ENCODE data around the gene PROB1.
"Not testable (repeated sequence)": the region's sequence is repeated elsewhere in the genome, so short reads cannot be mapped to it uniquely, and the experiment has no call there.

PROB1 gene

DNA sequence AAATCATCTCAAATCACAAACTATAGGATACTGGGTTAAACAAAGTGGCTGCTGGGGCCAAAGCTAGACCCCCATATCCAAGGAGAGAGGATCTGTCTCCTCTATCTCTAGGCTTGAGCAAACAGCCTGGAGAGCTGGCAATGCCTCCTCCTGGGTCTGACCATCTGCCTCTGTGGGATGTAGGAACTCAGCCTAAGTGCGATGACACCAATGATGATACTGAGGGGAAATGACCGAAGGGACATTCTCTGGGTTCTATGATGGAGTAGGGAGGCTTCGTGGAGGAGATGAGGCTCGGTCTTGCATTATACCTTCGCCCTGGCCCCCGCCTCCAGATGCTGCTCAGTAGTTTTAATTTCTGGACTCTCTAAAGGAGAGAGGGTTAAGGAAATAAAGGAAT is 18.2 kb upstream of the PROB1 start:
- TF ChIP-seq, protein P1, sequence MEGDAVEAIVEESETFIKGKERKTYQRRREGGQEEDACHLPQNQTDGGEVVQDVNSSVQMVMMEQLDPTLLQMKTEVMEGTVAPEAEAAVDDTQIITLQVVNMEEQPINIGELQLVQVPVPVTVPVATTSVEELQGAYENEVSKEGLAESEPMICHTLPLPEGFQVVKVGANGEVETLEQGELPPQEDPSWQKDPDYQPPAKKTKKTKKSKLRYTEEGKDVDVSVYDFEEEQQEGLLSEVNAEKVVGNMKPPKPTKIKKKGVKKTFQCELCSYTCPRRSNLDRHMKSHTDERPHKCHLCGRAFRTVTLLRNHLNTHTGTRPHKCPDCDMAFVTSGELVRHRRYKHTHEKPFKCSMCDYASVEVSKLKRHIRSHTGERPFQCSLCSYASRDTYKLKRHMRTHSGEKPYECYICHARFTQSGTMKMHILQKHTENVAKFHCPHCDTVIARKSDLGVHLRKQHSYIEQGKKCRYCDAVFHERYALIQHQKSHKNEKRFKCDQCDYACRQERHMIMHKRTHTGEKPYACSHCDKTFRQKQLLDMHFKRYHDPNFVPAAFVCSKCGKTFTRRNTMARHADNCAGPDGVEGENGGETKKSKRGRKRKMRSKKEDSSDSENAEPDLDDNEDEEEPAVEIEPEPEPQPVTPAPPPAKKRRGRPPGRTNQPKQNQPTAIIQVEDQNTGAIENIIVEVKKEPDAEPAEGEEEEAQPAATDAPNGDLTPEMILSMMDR (conservative IDR thresholded peaks at IDR 0.05) = no peak
- H3K27ac ChIP-seq = no peak overlapping the region

DNA sequence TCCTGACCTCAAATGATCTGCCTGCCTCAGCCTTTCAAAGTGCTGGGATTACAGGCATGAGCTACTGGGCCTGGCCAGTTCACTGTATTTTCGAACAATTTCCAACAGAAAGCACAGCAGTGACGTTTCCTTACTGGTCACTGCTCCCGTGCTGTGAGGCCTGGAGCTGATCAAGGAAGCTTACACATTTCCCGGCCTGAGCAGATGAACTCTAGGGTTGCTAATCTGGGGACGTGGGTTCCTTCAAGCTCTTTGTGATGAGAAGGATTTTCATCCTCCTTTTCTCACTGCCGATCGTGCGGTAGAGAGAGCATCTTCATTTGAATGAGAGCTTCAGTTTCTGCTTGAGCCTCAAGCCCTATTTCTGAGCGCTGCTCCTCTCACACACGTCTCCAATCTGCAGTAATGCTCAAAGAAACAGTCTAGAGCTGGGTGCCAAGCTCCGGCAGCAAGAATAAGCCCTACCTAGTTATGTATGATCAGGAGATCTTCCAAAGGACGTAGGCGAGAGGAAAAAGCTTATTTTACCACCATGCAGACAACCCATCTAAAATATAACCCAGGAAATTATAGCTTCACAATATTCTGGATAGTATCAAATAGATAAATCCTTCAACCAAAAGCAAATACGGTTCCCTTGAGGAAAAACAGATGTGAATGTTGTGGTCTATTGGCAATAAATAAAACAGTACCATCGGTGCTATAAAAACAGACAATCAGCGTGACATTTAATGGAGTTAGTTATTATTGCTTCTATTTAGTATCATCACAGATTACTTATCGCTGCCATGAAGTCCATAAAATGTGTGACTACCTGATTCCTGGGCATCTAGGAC is 16.3 kb upstream of the PROB1 start:
- TF ChIP-seq, protein P1 (conservative IDR thresholded peaks at IDR 0.05) = no peak
- no peak overlapping the region for H3K27ac ChIP-seq

DNA sequence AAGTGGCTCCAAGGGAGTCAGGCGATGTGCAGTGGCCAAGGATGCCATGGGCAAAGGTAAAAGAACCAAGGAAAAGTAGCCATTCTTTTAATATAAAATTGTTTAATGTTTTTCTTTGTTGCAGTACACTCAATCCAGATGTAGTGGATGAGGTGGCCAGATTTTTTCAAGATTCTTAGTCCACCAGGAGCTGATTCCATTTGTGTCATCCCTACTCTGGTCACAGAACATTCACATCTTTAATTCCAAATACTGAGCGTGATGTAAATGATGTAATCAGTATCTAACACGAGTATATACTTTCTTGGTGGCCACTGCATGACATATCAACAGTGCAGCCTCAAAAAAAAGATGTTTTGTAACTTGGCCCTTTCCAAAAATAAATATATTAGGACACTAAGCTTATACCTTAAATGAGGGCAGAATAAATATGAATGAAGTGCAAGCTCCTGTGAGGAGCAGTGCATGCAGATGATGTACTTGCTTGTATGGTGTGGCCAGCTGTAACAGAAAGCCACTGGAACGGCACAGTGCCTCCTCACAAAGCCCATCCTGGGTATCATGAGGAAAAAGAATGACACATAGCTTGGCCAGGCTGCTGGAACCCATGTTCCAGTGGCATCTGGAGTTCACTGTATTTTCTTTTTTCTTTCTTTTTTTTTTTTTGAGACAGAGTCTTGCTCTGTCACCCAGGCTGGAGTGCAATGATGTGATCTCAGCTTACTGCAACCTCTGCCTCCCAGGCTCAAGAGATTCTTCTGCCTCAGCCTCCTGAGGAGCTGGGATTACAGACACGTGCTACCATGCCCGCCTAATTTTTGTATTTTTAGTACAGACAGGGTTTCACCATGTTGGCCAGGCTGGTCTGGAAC is 15.5 kb upstream of the PROB1 start:
- TF ChIP-seq, protein P1 (conservative IDR thresholded peaks at IDR 0.05) = no peak
- H3K27ac ChIP-seq = no peak overlapping the region

DNA sequence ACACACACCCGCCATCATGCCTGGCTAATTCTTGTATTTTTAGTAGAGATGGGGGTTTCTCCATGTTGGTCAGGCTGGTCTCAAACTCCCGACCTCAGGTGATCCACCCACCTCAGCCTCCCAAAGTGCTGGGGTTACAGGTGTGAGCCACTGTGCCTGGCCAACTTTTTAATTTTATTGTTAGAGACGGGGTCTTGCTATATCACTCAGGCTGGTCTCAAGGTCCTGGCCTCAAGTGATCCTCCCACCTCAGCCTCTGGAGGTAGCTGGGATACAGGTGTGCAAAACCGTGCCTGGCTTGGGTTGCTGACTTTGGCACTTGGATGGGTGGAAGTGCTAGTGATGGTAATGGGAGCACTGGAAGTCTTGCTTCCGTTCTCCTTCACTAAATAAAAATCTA is 14.2 kb upstream of the PROB1 start:
- H3K27ac ChIP-seq = not testable (repeated sequence)

DNA sequence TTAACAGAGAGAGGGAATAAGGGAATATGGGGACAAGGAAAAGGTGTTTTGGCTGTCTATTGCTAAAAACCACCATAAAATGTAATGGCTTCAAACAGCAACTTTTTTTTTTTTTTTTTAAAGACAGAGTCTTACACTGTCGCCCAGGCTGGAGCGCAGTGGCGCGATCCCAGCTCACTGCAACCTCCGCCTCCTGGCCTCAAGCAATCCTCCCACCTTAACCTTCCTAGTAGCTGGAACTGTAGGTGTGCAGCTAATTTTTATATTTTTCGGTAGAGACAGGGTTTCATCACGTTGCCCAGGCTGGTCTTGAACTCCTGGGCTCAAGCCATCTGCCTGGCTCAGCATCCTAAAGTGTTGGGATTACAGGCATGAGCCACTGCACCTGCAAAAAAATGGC is 13.3 kb upstream of the PROB1 start:
- TF ChIP-seq, protein P1 (conservative IDR thresholded peaks at IDR 0.05) = no peak
- H3K27ac ChIP-seq = no peak overlapping the region

DNA sequence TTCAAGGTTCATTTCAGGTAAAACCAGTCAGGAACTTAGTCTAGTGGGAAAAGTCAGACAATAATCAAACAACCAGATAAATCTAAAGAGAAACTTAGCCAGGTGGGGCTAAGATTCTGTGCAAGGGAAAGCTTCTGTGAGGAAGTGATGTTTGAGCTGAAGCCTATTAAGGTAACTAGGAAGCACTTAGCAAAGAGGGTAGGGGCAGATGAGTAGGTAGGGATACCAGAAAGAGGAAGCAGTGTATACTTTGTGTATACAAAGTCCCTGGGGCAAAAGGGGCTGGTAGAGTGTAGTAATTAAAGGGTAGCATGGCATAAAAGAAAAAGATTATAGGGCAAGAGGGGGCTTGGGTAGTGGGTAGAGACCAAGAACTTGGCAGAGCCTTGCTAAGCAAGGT is 12.6 kb upstream of the PROB1 start:
- TF ChIP-seq, protein P1 (conservative IDR thresholded peaks at IDR 0.05) = no peak
- H3K27ac ChIP-seq = no peak overlapping the region

DNA sequence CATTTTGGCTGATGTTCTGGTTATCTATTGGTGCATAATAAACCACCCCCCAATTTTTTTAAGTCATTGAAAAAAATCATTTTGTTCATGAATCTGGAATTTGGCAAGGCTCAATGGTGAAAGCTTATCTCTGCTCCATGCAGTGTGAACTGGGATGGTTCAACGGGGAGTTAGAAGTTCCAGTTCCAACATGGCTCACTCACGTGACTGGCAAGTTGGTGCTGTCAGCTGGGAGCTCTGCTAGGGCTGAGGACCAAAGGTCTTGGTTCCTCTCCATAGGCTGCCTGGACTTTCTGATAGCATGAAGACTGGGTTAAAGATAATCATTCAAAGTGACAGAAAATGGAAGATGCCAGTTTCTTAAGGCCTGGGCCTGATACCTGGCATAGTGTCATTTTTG is 12.1 kb upstream of the PROB1 start:
- TF ChIP-seq, protein P1 (conservative IDR thresholded peaks at IDR 0.05) = no peak
- no peak overlapping the region for H3K27ac ChIP-seq

Measured in VCaP (cell line).